Measurements from ENCODE around the gene ABRAXAS1. TPM values are rescaled to one million over a fixed set of nuclear protein-coding genes. Genes with fewer than 3 reads are reported as not detected.
"Not testable (repeated sequence)": the region's sequence is repeated elsewhere in the genome, so short reads cannot be mapped to it uniquely, and the experiment has no call there.

The ABRAXAS1 gene
- total RNA-seq, 4 donors from 2014 or later: 14.0 to 26.5 (median 18.3) TPM

- intact Hi-C loops (cut with DNase I): no loop called here
- TF ChIP-seq POLR2A (IDR thresholded peaks at IDR 0.05) (no peak), CTCF (IDR thresholded peaks at IDR 0.05) (no peak)
- Histone ChIP-seq H3K4me1 (no peaks in the 10 kb centered on the region), H3K36me3 (no peaks in the 10 kb centered on the region), H3K4me3 (replicated peaks in 1 of 3) (no peak overlapping the region), H3K27me3 (no peaks in the 10 kb centered on the region), H3K9me3 (no peaks in the 10 kb centered on the region), H3K27ac (no peak overlapping the region)
- no peak for DNase-seq
- 88 to 94% methylated on average over 3 to 4 of the region's 4 CpGs for WGBS, 2 donors
These were observed 25.5 kb upstream of the ABRAXAS1 start for GRCh38 chr4:83510442-83510841.

DNA sequence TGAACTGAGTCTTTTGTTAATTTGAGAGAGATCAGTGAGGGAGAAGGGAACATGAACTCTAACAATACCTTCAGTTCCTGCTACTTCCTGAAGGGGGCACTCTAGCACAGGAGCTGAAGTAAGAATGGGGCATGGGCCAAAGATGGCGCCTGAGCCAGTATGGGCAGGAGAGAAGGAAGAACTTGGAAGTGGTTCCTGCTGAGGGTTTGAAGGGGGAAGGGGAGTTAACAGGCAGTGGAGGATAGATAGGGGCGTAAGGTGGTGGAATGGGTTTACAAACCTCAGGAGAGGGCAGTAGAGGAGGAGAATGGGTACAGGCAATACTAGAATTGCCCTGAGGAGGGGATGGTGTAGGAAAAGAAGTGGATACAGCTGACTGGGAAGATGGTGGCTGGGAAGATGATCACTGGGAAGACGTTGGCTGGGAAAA is 24.3 kb upstream of the ABRAXAS1 start:
- WGBS, 2 donors: 64 to 67% methylated on average over 3 of the region's 3 CpGs
- not testable (repeated sequence) for H3K4me1 ChIP-seq; H3K9me3 ChIP-seq; H3K27ac ChIP-seq; H3K4me3 ChIP-seq (replicated peaks in 1 of 3); H3K36me3 ChIP-seq; H3K27me3 ChIP-seq
- intact Hi-C loops (cut with DNase I): loop anchor here (5.0 to 10.0 kb wide), 2 partner anchors 133 to 996 kb away; no protein-coding TSS in a partner anchor
- peak; percentile 55 to 70 for DNase-seq
- peak; percentile 62 to 92 (median 84) for TF ChIP-seq CTCF (IDR thresholded peaks at IDR 0.05)

DNA sequence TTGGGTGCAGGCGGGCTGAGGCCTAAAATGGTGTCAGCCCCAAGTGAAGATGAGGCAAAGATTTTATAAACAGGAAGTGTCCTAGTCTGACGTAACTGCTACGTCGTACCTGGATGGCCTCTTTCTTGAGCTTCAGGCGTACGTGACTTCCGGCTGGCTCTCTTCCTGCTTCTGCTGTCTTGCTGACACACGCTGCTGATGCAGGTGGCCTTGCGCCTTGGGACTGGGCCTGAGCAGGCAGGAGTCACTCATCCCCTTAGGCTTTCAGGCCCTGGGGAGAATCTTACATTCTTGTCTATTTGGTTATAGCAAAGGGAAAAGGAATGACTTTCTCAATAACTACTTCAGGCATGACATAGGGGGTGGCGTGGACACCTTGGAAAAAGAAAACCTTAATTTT is 20.1 kb upstream of the ABRAXAS1 start:
- TF ChIP-seq POLR2A (IDR thresholded peaks at IDR 0.05): no peak
- TF ChIP-seq CTCF (IDR thresholded peaks at IDR 0.05): no peak
- no peaks in the 10 kb centered on the region for H3K27me3 ChIP-seq
- H3K27ac ChIP-seq: peak overlapping the region in 1 of 3 donors; percentile 26
- no peak for DNase-seq
- no peak overlapping the region for H3K4me3 ChIP-seq (replicated peaks in 1 of 3)
- no peaks in the 10 kb centered on the region for H3K36me3 ChIP-seq
- peaks cover 0 to 8% of the 10 kb centered on the region in 2 donors for H3K4me1 ChIP-seq
- intact Hi-C loops (cut with DNase I): loop anchor here (5.0 to 10.0 kb wide), 2 partner anchors 137 to 1000 kb away; no protein-coding TSS in a partner anchor
- no peaks in the 10 kb centered on the region for H3K9me3 ChIP-seq
- WGBS, 2 donors: 87 to 95% methylated on average over 10 of the region's 10 CpGs

DNA sequence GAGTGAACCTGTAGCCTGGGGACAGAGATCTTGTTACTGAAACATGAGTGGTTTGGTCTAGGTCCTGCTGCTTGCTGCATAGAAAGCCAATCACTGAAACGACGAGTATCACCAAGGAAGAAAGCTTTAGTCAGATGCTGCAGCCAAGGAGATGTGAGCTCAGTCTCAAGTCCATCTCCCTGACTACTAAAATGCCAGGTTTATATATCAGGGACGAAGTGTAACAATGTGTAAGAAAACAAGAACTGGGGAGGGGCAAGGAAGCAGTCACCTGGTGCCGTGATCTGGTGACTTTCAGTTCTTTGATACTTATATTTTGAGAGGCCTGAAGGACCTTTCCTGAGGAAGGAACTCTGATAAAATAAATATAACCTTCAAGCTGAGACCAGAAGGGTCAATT is 19.6 kb upstream of the ABRAXAS1 start:
- WGBS, 2 donors: 30 to 45% methylated on average over 4 of the region's 4 CpGs
- peaks cover 0 to 8% of the 10 kb centered on the region in 2 donors for H3K4me1 ChIP-seq
- no peak overlapping the region for H3K4me3 ChIP-seq (replicated peaks in 1 of 3)
- TF ChIP-seq CTCF (IDR thresholded peaks at IDR 0.05) (no peak), POLR2A (IDR thresholded peaks at IDR 0.05) (peak in 1 of 2 donors; percentile 13)
- intact Hi-C loops (cut with DNase I): loop anchor here (10.0 kb wide), 1 partner anchor 1000 kb away; no protein-coding TSS in a partner anchor
- peak overlapping the region in 2 of 3 donors; percentile 22 to 26 for H3K27ac ChIP-seq
- H3K9me3 ChIP-seq: no peaks in the 10 kb centered on the region
- H3K36me3 ChIP-seq: no peaks in the 10 kb centered on the region
- H3K27me3 ChIP-seq: no peaks in the 10 kb centered on the region
- peak; percentile 33 to 48 for DNase-seq

DNA sequence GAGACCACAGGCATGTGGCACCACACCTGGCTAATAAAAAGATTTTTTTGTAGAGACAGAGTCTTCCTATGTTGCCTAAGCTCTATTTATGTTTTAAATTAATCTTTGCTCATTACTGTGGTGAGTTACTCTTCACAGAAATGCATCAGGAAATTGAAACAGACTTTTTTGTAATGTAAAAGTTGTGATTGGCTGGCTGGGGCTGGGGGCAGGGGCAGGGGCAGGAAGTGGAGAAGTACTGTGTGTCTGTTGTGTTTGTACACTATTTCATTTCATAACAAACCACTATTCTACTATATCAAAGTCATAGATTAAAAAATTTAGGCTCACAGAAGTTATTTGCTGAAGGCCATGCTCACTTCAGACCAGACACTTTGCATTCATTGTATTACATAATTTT is 19.1 kb upstream of the ABRAXAS1 start:
- Histone ChIP-seq H3K4me3 (replicated peaks in 1 of 3) (no peak overlapping the region), H3K27me3 (no peaks in the 10 kb centered on the region), H3K9me3 (no peaks in the 10 kb centered on the region), H3K27ac (peak overlapping the region in 2 of 3 donors; percentile 22 to 26), H3K4me1 (peaks cover 0 to 8% of the 10 kb centered on the region in 2 donors), H3K36me3 (no peaks in the 10 kb centered on the region)
- intact Hi-C loops (cut with DNase I): loop anchor here (10.0 kb wide), 1 partner anchor 1001 kb away; no protein-coding TSS in a partner anchor
- no peak for DNase-seq
- TF ChIP-seq CTCF (IDR thresholded peaks at IDR 0.05) (no peak), POLR2A (IDR thresholded peaks at IDR 0.05) (no peak)

DNA sequence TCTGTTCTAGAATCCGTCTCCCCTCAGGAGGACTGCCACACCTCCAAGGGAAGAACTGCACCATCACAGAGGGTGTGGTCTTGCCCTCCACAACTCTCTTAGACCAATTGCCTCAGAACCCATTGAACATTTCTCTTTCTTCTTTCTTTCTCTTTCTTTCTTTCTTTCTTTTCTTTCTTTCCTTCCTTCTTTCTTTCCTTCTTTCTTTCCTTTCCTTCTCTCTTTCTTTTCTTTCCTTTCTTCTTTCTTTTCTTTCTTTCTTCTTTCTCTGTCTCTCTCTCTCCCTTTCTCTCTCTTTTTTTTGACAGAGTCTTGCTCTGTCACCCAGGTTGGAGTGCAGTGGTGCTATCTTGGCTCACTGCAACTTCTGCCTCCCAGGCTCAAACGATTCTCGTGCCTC is 16.8 kb upstream of the ABRAXAS1 start:
- H3K4me3 ChIP-seq (replicated peaks in 1 of 3); H3K36me3 ChIP-seq; H3K9me3 ChIP-seq; H3K4me1 ChIP-seq; H3K27me3 ChIP-seq; DNase-seq; H3K27ac ChIP-seq: not testable (repeated sequence)
- WGBS, 2 donors: 89 to 95% methylated on average over 3 of the region's 3 CpGs
- intact Hi-C loops (cut with DNase I): loop anchor here (10.0 kb wide), 1 partner anchor 1003 kb away; no protein-coding TSS in a partner anchor
